ENCODE measurements around the gene PRKAR2B. TPM values are rescaled to one million over a fixed set of nuclear protein-coding genes. Genes with fewer than 3 reads are reported as not detected.
"Not testable (repeated sequence)": the region's sequence is repeated elsewhere in the genome, so short reads cannot be mapped to it uniquely, and the experiment has no call there.

PRKAR2B gene
- total RNA-seq, 1 donor from 2014 or later, result 24.2 TPM

GRCh38 chr7:107151538-107151937 is 107.0 kb downstream of the PRKAR2B start:
- DNase-seq (ENCODE audit: extremely low read depth, low read depth, low spot score), result no peak

- DNase-seq (ENCODE audit: extremely low read depth, low read depth, low spot score), result no peak
These were observed 107.5 kb downstream of the PRKAR2B start for GRCh38 chr7:107152011-107152410.

- DNase-seq (ENCODE audit: extremely low read depth, low read depth, low spot score), result no peak
These were observed 110.3 kb downstream of the PRKAR2B start for GRCh38 chr7:107154826-107155225.

GRCh38 chr7:107155726-107156125 is 111.2 kb downstream of the PRKAR2B start:
- DNase-seq (ENCODE audit: extremely low read depth, low read depth, low spot score), result not testable (repeated sequence)

GRCh38 chr7:107157091-107157490 is 112.6 kb downstream of the PRKAR2B start:
- DNase-seq (ENCODE audit: extremely low read depth, low read depth, low spot score), result no peak

- DNase-seq (ENCODE audit: extremely low read depth, low read depth, low spot score), result no peak
These were observed 113.5 kb downstream of the PRKAR2B start for GRCh38 chr7:107158028-107158427.

GRCh38 chr7:107160389-107160788 is 115.9 kb downstream of the PRKAR2B start:
- DNase-seq (ENCODE audit: extremely low read depth, low read depth, low spot score), result no peak

GRCh38 chr7:107161415-107161814 is 116.9 kb downstream of the PRKAR2B start:
- no peak for DNase-seq (ENCODE audit: extremely low read depth, low read depth, low spot score)

- no peak for DNase-seq (ENCODE audit: extremely low read depth, low read depth, low spot score)
These were observed 118.0 kb downstream of the PRKAR2B start for GRCh38 chr7:107162475-107162874.

GRCh38 chr7:107164092-107164491 is 119.6 kb downstream of the PRKAR2B start:
- no peak for DNase-seq (ENCODE audit: extremely low read depth, low read depth, low spot score)

- no peak for DNase-seq (ENCODE audit: extremely low read depth, low read depth, low spot score)
These were observed 120.8 kb downstream of the PRKAR2B start for GRCh38 chr7:107165341-107165740.

- DNase-seq (ENCODE audit: extremely low read depth, low read depth, low spot score), result no peak
These were observed 122.4 kb downstream of the PRKAR2B start for GRCh38 chr7:107166736-107167426.

- peak; percentile 81 for DNase-seq (ENCODE audit: extremely low read depth, low read depth, low spot score)
These were observed 123.2 kb downstream of the PRKAR2B start for GRCh38 chr7:107167483-107168232.

- DNase-seq (ENCODE audit: extremely low read depth, low read depth, low spot score), result peak; percentile 99
These were observed 124.0 kb downstream of the PRKAR2B start, which contains the start of gene HBP1 for GRCh38 chr7:107168233-107169119. TSS of gene HBP1 (plus strand) at chr7:107169003. CDS start at chr7:107179894, 10,891 bp downstream.

GRCh38 chr7:107169120-107170050 is 124.9 kb downstream of the PRKAR2B start:
- peak; percentile 79 for DNase-seq (ENCODE audit: extremely low read depth, low read depth, low spot score)

GRCh38 chr7:107170051-107170915 is 125.8 kb downstream of the PRKAR2B start:
- DNase-seq (ENCODE audit: extremely low read depth, low read depth, low spot score), result no peak

- DNase-seq (ENCODE audit: extremely low read depth, low read depth, low spot score), result no peak
These were observed 127.0 kb downstream of the PRKAR2B start for GRCh38 chr7:107171496-107171895.

GRCh38 chr7:107172276-107173032 is 127.9 kb downstream of the PRKAR2B start:
- no peak for DNase-seq (ENCODE audit: extremely low read depth, low read depth, low spot score)

All from glomerular endothelial cell (primary cell).